ENCODE data around the gene RBM41.

GRCh38 chrX:107076158-107076557 is 42.5 kb downstream of the RBM41 start:
- TF ChIP-seq POLR2A (IDR thresholded peaks at IDR 0.05), result no peak
- TF ChIP-seq, protein P1, sequence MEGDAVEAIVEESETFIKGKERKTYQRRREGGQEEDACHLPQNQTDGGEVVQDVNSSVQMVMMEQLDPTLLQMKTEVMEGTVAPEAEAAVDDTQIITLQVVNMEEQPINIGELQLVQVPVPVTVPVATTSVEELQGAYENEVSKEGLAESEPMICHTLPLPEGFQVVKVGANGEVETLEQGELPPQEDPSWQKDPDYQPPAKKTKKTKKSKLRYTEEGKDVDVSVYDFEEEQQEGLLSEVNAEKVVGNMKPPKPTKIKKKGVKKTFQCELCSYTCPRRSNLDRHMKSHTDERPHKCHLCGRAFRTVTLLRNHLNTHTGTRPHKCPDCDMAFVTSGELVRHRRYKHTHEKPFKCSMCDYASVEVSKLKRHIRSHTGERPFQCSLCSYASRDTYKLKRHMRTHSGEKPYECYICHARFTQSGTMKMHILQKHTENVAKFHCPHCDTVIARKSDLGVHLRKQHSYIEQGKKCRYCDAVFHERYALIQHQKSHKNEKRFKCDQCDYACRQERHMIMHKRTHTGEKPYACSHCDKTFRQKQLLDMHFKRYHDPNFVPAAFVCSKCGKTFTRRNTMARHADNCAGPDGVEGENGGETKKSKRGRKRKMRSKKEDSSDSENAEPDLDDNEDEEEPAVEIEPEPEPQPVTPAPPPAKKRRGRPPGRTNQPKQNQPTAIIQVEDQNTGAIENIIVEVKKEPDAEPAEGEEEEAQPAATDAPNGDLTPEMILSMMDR (IDR thresholded peaks at IDR 0.05), result no peak
- no peak for TF ChIP-seq EP300 (IDR thresholded peaks at IDR 0.05)
- no peak for TF ChIP-seq POLR2AphosphoS5 (IDR thresholded peaks at IDR 0.05)

Data from sigmoid colon (tissue), 4 donors.